Measurements from ENCODE around the gene FOXP4.

GRCh38 chr6:41623330-41623729 is 77.1 kb downstream of the FOXP4 start:
- TF ChIP-seq POLR2A (IDR thresholded peaks at IDR 0.05) (no peak), POLR2AphosphoS5 (IDR thresholded peaks at IDR 0.05) (no peak)
- TF ChIP-seq, protein P1, sequence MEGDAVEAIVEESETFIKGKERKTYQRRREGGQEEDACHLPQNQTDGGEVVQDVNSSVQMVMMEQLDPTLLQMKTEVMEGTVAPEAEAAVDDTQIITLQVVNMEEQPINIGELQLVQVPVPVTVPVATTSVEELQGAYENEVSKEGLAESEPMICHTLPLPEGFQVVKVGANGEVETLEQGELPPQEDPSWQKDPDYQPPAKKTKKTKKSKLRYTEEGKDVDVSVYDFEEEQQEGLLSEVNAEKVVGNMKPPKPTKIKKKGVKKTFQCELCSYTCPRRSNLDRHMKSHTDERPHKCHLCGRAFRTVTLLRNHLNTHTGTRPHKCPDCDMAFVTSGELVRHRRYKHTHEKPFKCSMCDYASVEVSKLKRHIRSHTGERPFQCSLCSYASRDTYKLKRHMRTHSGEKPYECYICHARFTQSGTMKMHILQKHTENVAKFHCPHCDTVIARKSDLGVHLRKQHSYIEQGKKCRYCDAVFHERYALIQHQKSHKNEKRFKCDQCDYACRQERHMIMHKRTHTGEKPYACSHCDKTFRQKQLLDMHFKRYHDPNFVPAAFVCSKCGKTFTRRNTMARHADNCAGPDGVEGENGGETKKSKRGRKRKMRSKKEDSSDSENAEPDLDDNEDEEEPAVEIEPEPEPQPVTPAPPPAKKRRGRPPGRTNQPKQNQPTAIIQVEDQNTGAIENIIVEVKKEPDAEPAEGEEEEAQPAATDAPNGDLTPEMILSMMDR (IDR thresholded peaks at IDR 0.05 in 8 of 11, conservative IDR thresholded peaks at IDR 0.05 in 3 of 11): no peak

Measured in spleen (tissue), 7 donors.